Inferior parietal cortex (tissue), 1 donor: ENCODE measurements around the gene RPS19.
A peak's percentile ranks its signal among the peaks of the same experiment; 100 is the strongest.
"Not testable (repeated sequence)": the region's sequence is repeated elsewhere in the genome, so short reads cannot be mapped to it uniquely, and the experiment has no call there.

Experiments
- DNase-seq: peaks from one replicate; pipeline ENCODE4 v3.0.0-alpha.2; 2016; ENCODE audit errors: extremely low spot score

RPS19 gene

DNA sequence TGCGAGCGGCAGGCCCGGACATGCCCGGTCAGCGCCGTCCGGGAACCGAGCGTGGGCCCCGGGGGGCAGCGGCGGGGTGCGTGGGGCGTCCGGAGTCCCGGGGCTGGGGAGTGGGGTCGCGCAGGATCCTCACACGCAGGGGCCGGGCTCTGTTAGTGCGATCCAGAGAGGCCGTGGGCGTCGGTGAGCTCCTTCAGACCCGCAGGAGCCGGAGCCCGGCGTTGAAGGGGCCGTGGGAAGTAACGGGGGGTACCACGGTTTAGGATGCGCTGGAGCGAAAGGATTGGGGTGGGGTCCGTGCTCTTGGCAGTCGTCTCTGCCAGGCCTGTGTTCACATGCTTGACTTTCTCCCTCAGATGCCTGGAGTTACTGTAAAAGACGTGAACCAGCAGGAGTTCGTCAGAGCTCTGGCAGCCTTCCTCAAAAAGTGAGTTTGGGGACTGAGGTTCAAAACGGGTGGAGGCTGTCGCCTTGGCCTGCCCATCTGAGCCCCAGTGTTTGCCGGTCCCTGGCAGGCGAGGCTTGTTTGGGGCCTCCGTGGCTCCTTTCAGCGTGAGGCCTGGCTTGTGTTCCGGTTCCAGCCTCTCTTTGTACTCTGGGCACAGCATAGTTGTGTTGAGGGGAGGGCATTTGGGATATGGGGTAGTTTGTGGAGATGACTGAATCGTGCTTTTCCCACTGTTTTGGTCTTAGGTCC lies 512 bp downstream of the RPS19 start:
- DNase-seq: no peak

DNA sequence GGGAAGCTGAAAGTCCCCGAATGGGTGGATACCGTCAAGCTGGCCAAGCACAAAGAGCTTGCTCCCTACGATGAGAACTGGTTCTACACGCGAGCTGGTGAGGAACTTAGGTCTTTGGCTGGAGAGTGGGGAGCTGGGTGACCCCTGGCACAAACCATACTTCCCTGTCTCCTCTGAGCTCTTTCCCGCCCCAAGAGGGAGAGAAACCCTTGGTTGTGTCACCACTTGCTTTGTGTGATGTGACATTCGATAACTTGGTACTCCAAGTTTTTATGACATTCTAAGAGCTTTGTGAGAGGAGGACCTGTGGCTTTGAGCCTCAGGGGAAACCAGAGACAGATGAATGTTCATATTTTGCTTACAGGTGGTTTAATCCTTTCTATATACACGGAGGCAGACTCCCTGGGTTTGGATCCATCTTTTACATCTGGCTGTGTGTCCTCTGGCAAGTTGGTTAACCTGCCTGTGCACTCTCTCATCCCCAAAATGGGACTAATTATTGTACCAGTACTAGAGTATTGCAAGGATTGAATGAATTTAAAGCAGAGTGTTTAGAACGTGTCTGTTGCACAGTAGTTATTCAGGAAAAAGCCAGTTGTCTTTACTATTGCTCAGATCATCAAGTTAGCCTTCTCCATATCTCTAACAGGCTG lies 1.2 kb downstream of the RPS19 start:
- DNase-seq: no peak

DNA sequence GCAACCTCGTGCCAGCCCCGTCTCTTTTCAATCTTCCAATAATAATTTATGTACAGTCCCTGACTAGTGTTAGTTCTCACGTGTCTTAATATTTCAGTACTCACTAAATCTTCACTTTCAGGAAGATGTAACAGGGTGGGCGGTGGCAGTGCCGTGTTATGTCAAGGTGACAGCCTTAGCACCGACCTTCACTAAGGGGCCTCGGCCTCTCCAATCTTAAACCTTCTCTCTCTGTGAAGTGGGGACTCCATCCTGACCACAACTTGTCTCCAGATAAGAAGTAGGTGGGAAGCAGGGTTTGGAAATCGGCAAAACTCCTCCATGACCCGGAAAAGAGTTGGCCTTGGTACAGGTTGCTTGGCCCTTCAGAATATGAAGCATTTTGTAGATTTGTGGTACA lies 1.8 kb downstream of the RPS19 start:
- no peak for DNase-seq

DNA sequence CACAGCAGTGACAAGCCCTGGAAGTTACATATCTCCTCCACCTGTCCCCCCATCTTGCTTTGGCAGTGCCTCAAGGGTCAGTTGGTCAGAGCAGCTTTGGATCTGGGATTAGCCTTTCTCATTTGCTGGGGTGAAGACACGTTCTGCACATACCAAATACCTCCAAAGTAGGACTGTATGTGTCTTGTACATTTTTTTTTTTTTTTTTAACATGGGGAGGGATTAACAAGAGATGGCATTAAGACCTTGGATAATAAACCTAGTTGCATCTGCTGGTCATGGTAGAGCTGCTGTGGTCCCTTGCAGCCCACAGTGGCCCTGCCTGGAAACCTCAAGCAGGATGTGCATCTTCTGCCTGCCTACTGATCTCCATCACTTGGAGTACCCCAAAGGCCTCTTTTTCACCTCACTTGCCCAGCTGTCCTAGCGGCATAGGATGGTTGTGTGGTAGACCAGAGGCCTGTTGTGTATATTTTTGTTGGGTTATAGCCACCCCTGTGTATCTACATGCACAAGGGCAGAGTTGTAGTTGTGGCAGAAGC lies 2.5 kb downstream of the RPS19 start:
- DNase-seq: no peak

DNA sequence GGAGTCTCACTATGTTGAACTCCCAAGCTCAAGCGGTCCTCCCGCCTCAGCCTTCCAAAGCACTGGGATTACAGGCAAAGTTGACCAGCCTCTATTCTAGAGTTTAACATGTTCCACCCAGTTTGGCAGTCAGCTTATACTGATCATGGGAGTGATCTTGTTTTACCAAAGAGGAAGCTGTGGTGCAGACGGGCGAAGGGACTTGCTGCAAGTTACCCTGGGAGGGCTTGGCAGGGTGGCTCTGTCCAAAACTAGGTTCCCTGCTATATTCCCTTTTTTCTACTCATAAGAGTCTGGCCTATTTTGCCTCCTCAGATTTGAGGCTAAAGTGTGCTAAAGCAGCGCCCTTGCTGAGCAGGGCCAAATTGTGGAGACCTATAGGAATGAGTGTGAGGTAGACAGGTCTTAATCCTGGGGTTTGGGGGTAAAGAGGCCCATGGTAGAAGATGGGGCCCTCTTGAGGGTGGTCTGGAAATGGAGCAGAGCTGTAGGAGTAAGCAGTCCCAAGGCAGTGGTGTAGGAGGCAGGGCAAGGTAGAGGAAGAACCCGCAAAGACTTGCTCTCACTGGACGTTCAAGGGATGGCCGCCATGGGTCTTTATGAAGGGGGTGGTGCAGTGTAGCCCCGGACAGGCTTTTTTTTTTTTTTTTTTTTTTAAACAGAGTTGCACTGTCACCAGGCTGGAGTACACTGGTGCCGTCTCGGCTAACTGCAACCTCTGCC lies 3.3 kb downstream of the RPS19 start:
- DNase-seq: no peak

DNA sequence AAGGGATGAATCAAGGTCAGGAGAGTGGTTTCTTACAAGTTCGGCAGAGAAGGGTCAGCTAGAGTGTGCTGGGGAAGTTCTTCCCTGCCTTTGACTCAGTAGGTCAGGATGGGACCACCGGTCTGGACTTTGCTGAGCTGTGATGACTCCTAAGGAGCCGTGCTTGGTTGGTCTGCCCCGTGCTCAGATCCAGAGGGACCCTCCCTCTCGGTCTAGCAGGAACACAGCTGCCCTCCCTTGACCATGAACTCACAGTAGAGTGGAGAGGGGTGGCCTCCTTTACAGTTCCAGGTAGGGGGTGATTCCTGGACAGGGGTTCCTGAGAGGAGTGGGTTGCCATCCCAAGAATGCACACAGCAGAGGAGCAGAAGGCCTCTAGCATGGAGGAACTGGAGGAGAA lies 4.3 kb downstream of the RPS19 start:
- DNase-seq: no peak

DNA sequence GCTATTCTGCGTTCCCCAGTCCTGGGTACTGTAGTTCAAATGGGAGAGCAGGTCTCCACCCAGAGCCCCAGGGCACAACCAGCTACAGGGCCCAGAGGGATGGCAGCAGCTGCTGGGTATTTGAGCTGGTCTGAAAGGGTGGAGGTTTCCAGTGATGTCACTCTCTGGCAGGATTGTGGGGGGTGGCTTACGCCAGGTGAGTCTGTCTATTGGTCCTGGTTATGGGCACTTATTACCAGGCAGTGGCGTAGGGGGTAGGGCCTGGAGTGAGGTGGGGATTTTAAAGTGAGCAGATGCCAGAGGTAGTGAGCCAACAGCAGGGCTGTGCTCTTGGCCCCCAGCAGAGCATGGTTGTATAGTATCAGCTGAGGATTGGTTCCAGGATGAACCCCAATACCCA lies 6.2 kb downstream of the RPS19 start:
- no peak for DNase-seq

DNA sequence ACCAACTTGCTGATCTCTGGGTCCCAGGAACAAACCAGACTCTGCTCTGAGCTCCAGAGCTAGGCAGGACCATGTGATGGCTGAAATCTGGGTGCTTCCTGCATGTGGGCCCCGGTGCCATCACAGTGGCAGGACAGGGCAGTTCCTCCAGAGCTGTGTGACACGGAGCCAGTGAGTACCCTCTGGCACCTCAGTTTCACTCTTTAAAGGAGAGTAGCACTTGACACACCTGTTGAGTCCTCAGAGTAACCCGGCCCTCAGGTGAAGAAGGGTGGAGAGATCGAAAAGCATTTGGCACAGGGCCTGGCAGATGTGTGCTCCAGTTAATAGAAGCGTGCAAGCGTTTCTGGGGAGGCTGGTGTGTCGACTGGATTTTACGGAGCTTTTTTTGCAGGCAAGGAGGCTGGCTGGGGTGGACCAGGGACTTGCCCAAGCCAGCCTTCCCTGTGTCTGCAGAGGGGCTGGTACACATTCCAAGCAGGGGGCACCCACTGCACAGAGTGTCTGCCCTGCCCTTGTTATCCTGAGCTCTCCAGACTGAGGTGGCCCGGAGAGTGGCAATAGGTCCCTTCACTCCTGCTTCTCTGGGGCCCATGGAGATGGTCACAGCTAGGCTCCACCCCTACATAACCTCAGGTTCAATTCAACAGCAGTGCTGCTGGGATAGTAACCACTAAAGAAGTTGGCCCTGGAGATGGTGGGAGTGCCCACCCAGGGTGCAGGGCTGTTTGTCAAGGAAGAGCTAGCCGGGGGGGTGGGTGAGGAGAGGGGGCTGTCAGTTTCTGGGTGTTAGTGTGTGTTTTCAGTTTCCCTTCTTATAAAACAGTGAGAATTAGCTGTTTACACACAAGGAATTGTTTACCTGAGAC lies 8.3 kb downstream of the RPS19 start:
- DNase-seq: no peak

DNA sequence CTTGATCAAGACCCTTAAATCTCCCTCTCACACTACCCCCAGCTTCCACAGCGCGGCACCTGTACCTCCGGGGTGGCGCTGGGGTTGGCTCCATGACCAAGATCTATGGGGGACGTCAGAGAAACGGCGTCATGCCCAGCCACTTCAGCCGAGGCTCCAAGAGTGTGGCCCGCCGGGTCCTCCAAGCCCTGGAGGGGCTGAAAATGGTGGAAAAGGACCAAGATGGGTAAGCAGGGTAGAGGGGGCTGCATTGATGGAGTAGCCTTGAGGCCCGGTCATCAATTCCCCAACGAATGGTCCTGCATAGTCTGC lies 8.9 kb downstream of the RPS19 start:
- DNase-seq: no peak

DNA sequence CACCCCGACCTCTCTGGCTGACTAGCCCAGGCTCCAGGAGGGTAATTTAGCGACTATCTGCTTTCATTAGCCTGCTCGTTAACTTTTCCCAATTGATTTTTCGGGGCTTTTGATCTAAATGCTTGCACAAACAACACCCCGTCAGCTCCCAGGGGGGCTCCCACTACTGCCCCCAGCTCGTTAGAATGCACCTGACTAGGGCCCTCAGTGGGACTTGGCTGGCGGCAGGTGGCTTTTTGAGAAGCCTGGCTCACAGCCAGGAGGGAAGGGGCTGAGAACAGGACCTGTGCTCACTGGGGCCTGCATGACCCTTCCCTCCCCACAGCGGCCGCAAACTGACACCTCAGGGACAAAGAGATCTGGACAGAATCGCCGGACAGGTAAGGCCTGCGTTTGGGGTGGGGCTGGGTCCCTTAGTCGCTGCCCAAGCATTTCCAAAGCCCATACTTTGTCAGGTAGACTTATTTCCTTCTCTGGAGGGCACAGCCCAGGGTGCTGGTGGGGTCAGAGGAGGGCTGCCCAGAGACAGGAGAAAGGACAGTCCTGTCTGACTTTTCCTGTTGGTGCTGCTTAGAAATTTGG lies 9.4 kb downstream of the RPS19 start:
- no peak for DNase-seq

DNA sequence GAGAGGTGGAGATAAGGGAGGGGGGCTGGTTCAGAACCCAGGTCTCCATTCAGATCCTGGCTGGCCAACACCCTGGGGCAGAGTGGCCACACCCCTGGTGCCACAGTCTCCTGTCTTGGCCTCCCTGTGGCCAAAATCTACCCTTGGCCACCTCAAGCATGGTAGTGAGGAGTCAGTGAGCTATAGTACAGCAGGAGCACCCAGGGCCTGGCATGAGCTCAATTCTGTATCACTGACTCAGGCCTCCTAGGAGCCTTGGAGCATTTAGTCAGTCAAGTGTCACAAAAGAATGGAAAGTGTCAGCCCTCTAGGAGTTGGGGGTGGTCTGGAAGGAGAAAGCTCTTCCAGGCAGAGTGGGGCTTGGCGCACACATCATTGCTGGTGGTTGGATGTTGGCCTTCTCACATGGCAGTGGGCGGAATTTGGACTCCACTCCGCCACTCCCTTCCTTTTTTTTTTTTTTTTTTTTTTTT lies 10.4 kb downstream of the RPS19 start:
- no peak for DNase-seq

DNA sequence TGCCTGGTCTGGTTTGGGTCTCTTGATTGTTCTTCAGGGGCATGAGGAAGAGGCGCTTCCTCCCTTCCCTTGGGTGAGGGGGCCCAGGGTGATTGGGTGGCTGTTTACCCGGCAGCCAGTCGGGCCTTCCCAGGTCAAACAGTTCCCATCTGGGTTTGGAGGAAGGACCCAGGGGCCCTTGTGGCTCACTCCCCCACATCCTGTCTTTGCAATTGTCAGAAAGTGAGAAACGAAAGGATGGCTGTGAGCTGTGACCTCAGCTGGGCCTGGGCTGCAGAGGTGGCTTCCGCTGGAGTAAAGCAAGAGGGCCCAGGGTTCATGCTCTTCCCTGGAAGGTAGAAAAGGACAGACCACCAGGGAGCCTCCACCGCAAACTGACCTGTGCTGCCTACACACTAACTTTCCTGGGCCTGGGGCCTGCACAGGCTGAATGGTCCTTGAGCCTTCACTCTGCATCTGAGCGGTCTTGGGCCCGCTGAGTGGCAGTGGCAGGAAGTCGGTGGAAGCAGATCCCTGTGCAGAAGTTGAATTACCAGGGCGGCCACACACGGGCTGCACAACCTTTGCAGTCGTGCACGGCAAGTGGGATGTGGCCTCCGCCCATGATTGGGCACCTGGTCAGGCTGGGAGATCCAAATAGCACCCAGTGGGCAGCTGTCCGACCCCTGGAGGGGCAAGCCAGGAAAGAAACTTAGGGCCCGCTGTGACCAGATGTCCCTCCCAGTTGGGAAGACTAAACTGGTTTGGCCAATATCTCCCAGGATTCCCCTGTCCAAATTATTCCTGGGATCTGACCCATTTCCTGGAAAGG lies 11.7 kb downstream of the RPS19 start:
- no peak for DNase-seq

DNA sequence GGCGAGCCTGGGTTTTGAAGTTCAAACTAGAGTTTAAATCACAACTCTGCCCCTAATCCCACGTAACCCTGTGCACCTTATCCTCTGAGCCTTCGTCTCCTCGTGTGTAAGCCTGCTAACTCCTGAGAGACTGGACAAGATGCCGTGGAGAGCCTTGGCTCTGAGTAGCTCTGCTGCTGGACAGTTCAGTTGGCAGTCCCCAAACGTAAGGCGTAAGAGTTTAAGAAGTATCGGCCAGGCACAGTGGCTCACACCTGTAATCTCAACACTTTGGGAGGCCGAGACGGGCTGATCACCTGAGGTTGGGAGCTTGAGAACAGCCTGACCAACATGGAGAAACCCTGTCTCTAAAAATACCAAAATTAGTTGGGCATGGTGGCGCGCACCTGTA lies 12.3 kb downstream of the RPS19 start:
- DNase-seq: no peak

DNA sequence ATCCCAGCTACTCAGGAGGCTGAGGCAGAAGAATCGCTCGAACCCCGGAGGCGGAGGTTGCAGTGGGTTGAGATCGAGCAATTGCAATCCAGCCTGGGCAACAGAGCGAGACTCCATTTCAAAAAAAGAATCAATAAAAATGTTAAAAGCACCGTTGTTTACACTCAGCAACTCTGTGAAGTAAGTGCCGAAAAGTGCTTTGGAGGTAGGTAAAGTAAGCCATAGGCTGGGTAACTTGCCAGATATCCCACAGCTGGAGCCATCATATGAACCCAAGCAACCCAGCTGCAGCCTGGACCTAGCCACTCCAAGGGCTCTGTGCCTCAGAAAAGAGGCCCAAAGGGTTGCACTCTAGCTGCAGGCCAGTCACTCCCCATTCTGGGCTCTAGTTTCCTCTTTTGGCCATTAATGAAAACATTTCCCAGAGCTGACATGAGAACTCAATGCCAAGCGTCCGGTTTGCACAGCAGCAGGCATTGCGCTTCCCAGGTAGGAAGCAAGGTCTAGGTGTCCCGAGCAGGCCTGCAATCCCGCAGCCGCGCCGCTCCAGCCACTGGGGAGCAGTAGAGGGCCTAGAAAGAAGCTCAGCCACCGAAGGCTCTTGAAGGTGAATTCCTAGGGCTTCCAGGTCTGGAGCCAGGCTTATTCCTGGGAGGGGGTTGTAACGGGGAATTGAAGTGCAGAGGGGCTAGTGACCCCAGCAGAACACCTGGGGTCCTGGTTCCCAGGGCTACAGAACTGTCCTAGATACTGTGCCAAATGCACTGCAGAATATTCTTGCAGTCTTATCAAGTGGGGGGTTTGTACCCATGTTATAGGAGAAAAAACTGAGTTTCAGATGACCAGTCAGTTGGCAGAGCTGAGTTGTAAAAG lies 13.0 kb downstream of the RPS19 start:
- DNase-seq: peak; percentile 67

DNA sequence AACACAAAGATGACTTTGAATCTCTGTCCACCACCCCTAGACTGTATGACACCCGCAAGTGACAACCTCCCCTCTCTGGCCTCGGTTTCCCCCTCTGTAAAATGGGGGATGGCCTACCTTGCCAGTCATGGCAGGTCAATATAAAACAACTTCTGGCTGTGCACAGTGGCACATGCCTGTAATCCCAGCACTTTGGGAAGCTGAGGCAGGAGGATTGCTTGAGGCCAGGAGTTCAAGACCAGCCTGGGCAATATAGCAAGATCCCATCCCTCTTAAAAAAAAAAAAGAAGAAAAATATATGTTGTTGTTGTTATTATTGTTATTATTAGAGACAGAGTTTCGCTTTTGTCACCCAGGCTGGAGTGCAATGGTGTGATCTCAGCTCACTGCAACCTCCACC lies 15.9 kb downstream of the RPS19 start:
- not testable (repeated sequence) for DNase-seq

DNA sequence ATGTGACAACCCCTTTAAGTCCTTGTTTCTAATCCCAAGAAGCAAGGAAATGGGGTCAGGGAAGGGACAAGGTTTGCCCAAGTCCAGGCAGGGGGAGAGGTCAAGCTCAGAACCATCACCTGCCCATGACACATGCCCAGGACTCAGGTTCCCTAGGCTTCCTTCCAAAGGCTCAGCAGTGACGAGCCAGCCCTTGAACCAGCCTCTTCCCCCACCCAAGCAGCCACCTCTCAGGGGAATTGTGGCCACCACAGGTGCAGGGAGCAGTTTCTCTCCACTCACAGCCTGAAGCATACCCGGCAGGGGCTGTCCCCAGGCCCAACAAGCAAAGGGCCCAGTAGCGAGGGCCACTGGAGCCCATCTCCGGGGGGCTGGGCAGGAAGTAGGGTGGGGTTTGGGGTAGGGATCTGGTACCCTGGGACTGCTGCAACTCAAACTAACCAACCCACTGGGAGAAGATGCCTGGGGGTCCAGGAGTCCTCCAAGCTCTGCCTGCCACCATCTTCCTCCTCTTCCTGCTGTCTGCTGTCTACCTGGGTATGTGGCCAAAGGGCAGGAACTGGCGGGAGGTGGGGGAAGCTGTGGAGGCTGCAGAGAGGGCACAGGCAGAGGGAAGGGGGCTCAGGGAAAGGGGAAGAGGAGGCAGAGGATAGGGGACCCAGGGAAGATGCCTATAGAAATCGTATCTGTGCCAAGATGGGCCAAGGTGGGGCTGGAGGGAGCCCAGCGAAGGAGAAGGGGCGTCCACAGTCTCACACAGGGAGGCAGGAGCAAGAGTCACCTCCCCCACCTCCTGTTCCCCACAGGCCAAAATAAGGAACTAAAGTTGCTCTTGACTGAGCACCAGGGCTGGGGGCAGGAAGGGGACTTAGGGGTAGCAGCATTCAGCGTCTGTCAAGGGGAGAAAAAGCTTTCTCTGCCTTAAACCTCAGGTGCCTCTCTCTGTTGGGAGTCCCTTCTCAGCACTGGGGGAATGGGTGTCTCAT lies 17.1 kb downstream of the RPS19 start, which contains the start of gene CD79A:
Gene CD79A, plus strand, starts transcription at position 433 of the 986 bp plus-strand sequence. Its CDS starts 26 bp downstream, at position 459.
- no peak for DNase-seq

DNA sequence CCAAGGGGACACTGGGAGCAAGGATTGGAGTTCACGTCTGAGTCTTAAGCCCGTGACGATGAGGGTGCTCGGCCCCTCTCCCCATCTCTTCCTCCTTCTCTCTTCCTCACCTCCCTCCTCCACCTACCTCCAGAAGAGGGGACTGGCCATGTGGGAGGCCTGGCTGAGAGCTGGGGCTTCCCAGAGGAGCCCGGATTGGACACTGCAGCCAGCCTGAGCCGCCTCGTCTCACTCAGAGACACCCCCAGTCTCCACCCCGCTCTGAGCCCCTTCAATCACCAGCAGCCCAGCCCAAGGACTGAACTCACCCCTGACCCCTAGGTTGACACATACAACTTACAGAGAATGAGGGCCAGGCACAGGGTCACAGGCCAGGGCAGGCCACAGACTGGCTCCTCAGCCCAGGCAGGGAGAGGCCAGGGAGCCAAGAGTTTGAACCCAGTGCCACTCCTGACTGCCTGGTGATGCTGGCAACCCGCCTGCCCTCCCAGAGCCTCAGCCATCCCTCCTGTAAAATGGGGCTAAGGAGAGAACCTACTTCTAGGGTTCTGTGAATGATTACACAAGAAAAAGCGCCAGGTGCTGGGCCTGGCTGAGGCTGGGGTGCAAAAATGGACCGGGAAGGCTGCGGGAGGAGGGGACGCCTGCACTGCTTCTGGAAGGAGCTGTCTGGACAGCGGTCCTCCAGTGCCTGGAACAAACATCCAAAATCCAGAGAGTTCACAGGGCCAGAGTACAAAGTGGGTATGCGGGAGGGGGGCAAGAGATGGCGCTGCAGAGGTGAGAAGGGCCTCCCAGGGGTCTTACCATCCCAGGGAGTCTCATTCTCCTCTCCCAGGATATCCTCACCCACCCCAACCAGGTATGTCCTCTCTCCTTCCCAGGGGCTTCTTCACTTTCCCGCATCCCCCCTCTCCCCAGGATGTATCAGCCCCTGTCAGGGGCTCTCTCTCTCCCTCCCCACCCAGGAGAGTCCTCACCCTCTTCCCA lies 18.2 kb downstream of the RPS19 start:
- DNase-seq: no peak
